CD4-positive, alpha-beta T cell treated with Interleukin-6 at 100 ng/mL for 8 hours (primary cell): ENCODE data around the gene GNE.
"Not testable (repeated sequence)": the region's sequence is repeated elsewhere in the genome, so short reads cannot be mapped to it uniquely, and the experiment has no call there.

Experiments
- DNase-seq: peaks from one replicate; pipeline ENCODE4 v3.0.0-alpha.2; 2020; ENCODE audit warnings: mixed read lengths, low spot score

The GNE gene

DNA sequence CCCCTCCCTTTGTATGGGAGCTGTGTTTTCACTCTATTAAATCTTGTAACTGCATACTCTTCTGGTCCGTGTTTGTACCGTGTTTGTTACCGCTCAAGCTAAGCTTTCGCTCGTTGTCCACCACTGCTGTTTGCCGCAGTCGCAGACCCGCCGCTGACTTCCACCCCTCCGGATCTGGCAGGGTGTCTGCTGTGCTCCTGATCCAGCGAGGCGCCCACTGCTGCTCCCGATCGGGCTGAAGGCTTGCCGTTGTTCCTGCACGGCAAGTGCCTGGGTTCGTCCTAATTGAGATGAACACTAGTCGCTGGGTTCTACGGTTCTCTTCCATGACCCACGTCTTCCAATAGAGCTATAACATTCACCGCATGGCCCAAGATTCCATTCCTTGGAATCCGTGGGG is 6.6 kb upstream of the GNE start:
- no peak for DNase-seq

DNA sequence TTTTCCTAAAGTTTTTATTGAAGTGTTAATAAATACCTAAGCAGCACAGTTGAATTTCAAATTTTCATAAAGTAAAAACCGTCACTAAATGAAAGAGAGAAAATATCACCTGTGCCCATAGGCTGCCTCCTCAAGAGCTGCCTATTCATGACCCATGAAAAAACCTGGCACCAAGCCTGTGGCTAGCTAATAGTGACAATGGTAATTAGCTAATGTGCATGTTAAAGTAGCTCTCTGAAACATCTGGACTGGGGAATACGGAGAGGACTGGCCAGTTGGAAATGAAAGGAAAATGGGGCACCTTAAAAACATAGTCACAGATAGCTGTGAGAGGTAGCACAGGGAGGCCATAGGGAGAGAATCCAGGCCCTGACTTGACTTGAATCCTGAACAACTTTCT is 5.4 kb upstream of the GNE start:
- DNase-seq = no peak

- DNase-seq = no peak
These were observed 817 bp upstream of the GNE start for GRCh38 chr9:36258996-36259533.

- DNase-seq = no peak
These were observed 6.8 kb downstream of the GNE start for GRCh38 chr9:36251428-36251827.

DNA sequence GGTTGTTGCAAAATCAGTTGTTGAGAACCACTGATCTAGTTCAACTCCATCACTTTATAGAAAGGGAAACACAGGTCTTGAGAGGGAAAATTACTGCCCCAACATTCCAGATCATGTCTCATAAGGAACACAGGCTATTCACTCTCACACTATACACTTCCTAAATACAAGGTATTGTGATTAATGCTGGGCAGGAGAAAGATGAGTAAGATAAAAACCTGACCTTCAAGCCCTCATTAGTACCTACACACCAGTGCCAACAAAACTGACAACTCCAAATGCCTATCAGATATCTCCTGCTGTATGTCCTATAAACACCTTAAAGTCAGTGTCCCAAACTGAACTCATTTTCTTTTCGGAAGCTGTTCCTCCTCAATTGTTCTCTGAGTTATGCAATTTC is 8.2 kb downstream of the GNE start:
- DNase-seq = no peak

DNA sequence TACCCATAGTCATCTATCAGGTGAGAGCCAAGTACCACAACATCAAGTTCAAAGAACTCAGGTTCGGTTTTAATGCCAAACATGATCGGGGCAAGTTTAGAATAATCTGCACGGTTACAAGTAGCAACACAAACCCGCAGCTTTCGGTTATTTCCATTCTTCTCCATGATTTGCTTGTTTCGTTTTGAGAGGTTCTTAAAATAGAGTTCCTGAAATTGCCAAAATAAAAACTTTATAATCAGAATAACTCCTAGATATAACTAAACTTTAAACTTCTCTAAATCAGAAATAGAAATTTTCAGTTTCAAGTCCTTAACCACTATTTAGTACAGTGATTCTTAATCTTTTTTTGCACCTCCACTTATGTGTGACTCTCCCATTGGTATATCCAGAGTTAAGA is 9.1 kb downstream of the GNE start:
- no peak for DNase-seq

DNA sequence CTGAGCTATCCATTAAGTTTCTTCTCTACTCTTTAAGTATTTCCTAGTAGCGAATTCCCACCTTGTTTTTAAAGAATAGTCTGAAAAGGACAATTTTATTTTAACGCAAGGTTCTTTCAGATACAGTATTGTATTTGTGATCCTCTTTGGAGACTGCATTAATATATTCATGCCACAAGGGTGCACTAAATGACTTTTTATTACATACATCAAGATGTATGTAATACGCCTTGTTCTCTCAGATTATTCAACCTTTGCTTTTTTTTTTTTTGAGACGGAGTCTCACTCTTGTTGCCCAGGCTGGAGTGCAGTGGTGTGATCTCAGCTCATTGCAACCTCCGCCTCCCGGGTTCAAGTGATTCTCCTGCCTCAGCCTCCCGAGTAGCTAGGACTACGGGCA is 10.2 kb downstream of the GNE start:
- peak; percentile 12 for DNase-seq

- DNase-seq = no peak
These were observed 10.9 kb downstream of the GNE start for GRCh38 chr9:36247356-36247755.

DNA sequence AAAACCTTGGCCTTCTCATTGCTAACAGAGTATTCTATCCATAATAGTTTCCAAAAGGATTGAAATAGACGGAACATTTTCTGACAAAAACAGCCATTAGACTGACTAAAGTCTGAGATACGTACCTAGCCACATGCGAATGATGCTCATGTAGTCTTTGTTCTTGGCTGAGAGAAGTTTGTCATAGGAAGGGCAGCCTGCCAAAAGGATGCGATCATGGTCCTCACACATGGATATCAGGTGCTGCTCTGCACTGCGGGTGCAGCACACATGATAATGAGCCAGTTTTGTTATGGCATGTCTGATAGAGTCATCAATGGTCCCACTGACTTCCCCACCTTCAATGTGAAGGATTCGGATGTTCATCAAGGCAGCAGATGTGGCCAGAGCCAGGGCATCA is 12.3 kb downstream of the GNE start:
- DNase-seq = no peak

DNA sequence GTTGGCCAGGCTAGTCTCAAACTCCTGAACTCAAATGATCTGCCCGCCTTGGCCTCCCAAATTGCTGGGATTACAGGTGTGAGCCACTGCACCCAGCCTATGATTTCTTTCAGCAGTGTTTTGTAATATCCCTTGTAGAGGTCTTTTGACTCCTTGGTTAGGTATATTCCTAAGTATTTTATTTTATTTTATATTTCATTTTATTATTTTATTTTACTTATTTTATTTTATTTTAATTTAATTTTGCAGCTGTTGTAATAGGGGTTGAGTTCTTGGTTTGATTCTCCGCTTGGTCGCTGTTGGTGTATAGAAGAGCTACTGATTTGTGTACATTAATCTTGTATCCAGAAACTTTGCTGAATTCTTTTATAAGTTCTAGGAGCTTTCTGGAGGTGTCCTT is 18.6 kb downstream of the GNE start:
- DNase-seq = not testable (repeated sequence)

- not testable (repeated sequence) for DNase-seq
These were observed 19.0 kb downstream of the GNE start for GRCh38 chr9:36239205-36239604.

DNA sequence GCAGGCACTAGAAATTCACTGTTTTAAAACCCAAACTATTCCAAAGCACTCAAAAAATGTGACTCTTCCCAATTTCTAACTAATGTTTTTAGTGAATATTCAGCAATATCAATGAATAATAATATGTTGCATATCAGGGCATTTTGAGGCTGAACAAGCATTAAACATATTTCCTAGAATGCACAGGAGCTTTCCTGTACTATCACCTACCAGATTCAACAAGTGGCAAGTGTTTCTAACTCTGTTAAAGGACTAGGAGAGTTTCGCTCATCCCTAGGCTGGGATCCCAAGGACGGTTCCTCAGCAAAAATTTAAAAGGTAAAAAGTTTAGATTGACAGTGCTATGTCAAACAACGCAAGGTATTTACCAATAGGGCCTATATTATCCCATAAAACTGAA is 21.0 kb downstream of the GNE start:
- DNase-seq = no peak

DNA sequence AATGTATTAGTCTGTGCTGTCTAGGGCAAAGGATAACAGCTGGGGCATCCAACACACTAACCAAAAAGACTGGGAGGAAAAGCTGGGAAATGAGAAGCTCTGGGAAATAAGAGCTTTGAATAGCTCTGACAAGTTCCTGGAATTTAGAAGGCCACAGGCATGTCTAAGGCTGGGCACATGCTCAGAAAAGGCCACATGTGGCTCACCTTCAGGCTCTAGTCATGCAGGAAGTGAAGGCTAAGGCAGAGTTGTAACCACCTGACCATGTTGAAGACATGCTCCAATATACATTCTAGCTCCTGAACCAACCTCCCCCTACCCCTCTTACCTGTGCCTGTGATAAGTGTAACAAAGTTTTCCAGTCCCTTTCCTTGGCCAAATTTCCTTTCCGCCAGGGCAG is 35.8 kb downstream of the GNE start:
- no peak for DNase-seq

DNA sequence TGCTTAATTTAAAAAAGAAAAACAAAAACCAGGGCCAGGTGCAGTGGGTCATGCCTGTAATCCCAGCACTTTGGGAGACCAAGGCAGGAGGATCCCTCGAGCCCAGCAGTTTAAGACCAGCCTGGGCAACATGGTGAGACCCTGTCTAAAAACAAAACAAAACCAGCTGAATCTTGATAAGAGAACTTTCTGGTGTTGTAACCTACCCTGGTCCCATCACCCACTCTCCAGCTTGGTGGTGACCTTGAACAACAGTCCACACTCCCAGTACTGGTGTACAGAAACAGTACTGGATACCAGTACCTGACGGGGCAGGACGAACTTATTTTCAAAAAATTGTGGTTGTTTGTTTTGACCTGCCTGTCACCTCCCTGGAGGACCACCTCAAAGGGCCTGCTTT is 36.6 kb downstream of the GNE start:
- DNase-seq = no peak

DNA sequence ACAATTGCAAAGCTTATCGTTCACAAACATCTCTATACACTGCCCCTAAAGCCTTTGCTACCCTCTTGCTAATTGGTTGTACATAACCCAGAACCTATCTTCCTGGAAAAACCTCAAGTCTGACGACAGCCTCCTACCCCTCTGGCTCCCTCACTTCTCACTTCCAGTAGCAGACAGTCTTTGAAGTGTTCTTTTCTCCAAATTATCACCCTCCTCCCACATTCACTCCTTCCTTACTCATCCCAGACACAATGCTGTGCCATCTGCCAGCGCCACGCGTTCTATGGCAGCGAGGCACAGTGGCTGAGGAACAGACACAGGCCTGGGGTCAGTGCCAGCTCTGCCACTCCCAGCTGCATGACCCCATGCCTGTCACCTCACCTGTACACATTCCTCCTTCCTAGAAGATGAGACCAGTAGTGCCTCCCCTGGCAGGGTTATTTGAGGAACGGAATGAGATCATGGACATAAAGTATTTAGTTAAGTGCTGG is 39.8 kb downstream of the GNE start:
- DNase-seq = no peak

DNA sequence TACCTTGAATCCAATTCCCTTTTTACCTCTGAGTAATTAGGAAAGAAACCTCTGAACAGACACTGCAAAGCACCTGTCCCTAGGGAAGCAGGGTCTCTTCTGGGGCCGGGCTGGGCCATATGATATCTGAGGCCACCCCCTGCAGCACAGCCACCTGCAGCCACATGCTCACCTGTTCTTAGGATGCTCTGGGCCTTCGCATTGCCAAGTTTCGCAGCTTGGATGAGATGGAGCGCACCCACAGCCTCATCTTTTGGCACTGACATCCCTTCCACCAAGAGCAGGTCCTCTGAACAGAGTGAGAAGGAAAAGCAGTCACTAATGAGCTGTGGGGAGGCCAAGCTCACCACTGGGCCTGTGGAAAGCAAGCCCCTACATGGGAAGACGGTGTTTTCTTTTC is 40.2 kb downstream of the GNE start:
- no peak for DNase-seq

GRCh38 chr9:36217256-36217968 is 40.8 kb downstream of the GNE start:
- DNase-seq = no peak

GRCh38 chr9:36214571-36214970 is 43.7 kb downstream of the GNE start:
- DNase-seq = no peak

DNA sequence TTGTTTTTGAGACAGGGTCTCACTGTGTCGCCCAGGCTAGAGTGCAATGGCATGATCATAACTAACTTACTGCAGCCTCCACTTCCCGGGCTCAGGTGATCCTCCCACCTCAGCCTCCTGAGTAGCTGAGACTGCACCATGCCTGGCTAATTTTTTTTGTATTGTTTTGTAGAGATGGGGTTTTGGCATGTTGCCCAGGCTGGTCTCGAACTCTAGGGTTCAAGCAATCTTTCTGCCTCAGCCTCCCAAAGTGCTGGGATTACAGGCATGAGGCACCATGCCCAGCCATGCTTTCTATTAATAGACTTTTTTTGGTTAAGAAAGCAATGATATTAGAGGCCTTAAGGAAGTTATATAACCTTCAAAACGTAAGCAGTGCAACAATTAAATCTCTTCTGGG is 44.3 kb downstream of the GNE start:
- no peak for DNase-seq

DNA sequence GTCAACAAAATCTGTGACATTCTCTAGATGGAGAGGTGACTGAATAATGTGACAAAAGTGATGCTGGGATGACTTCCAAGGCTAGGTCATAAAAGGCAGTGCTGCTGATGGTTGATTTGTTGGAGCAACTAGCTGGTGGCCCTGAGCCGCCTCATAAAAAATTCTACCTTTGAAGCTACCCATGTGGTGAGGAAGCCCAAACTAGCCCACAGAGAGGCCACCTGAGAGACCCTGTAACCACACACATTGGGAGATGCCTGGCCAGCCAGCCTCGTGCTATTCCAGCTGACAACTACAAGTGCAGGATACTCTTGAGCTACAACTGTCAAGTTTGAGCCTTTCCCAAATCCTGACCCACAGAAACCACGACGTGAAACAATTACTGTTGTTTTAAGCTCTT is 44.9 kb downstream of the GNE start:
- no peak for DNase-seq

GRCh38 chr9:36211510-36211909 is 46.7 kb downstream of the GNE start:
- DNase-seq = no peak

DNA sequence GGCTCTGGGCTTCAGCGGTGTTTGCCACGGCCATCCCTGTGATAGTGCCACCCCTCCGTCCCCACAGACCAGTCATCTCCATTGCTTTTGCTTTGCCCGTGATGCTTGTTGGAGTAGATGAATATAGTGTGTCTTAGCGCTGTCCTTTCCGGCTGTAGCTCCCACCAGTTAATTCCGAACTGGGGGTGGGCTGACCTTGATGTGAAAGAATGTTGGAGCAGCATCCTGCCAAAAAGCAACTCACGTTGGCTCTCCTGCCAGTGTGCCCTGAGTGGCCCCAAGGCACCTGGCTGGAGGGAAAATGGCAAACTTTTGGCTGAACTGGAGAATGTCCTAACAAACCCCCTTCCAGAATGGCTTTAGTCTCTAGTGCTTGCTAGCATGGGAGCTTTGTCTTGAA is 47.5 kb downstream of the GNE start:
- no peak for DNase-seq

GRCh38 chr9:36208521-36209253 is 49.6 kb downstream of the GNE start:
- DNase-seq = no peak
